HG03558 (cell line): Measurements from ENCODE around the gene TARBP1.
"Not testable (repeated sequence)": the region's sequence is repeated elsewhere in the genome, so short reads cannot be mapped to it uniquely, and the experiment has no call there.

ENCODE experiments used
- ATAC-seq: cut with Tn5 transposase; IDR thresholded peaks from one replicate; pipeline ENCODE4 v1.9.1; 2021; ENCODE audit warnings: moderate number of reproducible peaks; ENCODE audit not compliant: unreplicated experiment; ENCODE audit errors: extremely low read depth

TARBP1 gene

DNA sequence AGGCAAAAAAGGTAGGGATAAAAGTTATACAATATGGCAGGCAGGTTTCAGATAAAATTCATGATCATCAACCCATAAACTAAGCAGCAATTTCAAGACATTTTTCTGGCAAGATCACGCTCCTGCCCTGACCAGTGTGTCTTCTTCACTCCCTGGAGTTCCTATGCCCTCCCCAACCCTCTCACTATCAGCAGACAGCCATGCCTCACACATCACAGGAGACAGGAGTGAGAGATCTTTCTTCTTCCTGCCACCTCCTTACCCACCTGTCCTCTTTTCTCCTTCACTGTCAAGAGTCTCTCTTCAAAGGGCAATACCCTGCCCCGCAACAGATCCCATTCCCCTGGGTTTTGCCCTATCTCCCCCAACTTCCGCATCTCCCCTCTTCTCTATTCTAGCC, 77.3 kb downstream of the TARBP1 start:
- ATAC-seq = no peak

DNA sequence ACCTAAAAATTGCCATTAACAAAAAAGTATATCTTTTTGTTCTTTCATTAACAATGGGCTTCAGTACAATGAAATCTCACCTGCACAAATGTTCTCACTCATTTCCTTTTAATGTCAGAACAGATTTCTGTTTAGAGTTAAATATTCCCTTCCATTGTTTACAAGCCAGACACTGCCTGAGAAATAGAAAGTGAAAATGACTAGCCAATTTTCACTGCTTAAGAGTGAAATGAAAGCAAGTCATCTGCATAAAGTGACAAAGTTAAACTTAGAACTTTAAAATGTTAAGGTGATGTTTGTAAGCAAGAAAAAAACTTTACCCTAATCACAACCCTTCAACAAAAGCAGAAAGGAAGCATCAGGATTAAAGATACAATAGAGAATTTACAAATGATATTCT, 78.2 kb downstream of the TARBP1 start:
- ATAC-seq = no peak

DNA sequence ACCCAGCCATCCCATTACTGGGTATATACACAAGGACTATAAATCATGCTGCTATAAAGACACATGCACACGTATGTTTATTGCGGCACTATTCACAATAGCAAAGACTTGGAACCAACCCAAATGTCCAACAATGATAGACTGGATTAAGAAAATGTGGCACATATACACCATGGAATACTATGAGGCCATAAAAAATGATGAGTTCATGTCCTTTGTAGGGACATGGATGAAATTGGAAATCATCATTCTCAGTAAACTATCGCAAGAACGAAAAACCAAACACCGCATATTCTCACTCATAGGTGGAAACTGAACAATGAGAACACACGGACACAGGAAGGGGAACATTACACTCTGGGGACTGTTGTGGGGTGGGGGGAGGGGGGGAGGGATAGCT, 79.5 kb downstream of the TARBP1 start:
- ATAC-seq = not testable (repeated sequence)

GRCh38 chr1:234398849-234399381, 80.1 kb downstream of the TARBP1 start:
- ATAC-seq = peak; percentile 52

GRCh38 chr1:234397732-234398131, 81.2 kb downstream of the TARBP1 start:
- no peak for ATAC-seq

- no peak for ATAC-seq
Observed at GRCh38 chr1:234396871-234397270, 82.1 kb downstream of the TARBP1 start.

- ATAC-seq = no peak
Observed at GRCh38 chr1:234396092-234396491, 82.9 kb downstream of the TARBP1 start.

- no peak for ATAC-seq
Observed at GRCh38 chr1:234395297-234395696, 83.7 kb downstream of the TARBP1 start.

DNA sequence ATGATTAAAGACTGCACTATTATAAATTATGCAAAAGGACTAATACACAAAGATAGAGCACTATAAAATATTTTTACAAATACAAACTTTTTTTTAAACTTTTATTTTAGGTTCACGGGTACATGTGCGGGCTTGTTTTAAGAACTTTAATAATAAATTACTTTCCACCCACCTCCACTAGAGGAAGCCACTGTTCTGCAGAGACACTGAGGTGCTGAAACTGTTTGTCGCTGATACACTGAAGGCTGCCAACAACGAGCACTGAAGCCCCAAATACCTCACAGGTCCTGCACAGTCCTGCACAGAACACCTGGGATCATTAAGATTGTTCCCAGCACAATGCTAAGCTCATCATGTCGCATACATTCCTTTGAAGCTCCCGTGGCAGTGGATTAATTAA, 85.8 kb downstream of the TARBP1 start:
- no peak for ATAC-seq

- ATAC-seq = no peak
Observed at GRCh38 chr1:234388094-234388493, 90.9 kb downstream of the TARBP1 start.

GRCh38 chr1:234386122-234386521, 92.9 kb downstream of the TARBP1 start:
- ATAC-seq = no peak

DNA sequence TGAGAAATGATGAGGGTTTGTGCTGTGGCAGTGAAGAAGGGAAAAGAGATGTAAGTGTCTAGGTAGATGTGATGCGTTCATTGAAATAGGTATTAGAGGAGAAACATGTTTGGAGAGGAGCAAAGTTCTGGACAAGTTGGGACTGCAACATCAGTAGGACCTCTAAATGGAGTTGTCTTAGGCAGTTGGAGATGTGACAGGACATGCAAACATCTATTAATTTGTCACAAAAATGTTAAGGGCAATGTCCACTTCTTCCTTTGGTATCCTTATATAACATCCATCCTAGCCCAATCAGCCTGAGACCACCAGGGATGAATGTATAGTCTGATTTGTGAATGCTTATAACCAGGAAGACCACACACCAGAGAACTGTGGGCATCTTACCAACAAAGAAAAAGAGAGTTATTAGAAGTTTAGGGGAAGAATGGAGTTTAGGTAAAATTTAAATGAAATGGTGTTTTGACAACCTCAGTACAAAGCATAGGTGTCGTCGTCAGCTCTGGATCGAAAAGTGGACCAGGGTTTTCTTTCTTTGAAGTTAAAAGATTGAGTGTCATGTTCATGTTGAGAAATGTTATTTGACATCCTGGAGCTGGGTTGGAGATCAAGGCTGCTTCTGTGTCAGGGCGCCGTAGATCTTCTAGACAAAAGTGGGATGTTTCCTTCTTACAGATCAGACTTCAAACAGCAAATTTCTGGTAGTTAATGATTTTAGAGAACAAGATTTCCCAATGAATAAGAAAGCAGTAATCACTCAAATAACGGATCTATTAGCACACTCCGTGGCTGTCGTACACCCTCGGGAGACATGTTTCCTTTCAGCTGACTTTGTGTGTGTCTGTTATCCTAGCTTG, 97.1 kb downstream of the TARBP1 start:
- no peak for ATAC-seq

DNA sequence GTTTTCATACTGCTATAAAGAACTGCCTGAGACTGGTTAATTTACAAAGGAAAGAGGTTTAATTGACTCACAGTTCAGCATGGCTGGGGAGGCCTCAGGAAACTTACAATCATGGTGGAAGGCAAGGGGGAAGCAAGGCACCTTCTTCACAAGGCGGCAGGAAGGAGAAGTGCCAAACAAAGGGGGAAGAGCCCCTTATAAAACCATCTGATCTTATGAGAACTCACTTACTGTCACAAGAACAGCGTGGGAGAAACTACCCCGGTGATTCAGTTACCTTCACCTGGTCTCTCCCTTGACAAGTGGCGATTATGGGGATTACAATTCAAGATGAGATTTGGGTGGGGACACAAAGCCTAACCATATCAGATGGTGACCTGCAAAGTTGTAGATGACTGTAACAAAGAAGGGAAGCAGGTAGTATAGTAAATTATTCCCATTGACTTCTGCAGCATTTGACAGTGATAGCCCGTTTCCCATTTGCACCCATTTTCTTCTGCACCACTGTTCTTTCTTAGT, 99.3 kb downstream of the TARBP1 start:
- not testable (repeated sequence) for ATAC-seq

- ATAC-seq = no peak
Observed at GRCh38 chr1:234375672-234376071, 103.3 kb downstream of the TARBP1 start.

- peak; percentile 8 for ATAC-seq
Observed at GRCh38 chr1:234373959-234374254, 105.1 kb downstream of the TARBP1 start.

GRCh38 chr1:234373064-234373958, 105.7 kb downstream of the TARBP1 start, which contains the start of gene COA6:
COA6 (plus strand) TSS chr1:234373456; CDS start chr1:234373467, 11 bp downstream.
- ATAC-seq = peak; percentile 88

- ATAC-seq = no peak
Observed at GRCh38 chr1:234372011-234372757, 106.8 kb downstream of the TARBP1 start.

DNA sequence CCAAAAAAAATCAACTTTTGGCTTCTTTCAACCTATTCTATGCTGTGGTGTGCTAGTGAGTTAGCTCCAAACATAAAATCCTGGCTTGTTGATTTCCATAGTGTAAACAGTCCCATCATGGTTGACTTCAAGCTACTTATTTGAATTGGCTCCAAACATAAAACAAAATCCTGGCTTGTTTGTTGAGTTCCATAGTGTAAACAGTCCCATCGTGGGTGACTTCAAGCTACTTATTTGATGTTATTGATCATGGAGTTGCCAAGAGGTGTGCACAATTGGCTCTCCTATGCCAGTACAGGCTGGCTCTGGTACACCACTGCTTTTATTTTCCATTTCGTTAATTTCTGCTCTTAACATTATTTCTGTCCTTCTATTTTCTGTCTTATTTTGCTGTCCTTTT, 107.6 kb downstream of the TARBP1 start:
- no peak for ATAC-seq

DNA sequence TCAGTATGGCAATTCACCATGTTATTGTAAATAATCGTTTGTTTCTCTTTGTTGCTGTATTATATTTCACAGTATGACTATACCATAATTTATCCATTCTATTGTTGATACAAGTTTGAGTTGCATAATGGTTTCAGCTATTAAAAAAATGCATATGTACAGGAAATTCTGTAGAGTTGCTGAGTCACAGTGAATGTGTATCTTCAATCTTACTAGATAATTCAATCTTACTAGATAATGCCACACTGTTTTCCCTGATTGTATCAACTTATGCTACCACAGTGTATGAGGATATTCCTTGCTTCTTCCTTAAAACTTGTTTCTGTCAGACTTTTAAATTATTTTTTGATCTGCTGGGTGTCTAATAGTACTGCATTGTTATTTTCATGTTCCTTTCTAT, 109.2 kb downstream of the TARBP1 start:
- ATAC-seq = no peak

DNA sequence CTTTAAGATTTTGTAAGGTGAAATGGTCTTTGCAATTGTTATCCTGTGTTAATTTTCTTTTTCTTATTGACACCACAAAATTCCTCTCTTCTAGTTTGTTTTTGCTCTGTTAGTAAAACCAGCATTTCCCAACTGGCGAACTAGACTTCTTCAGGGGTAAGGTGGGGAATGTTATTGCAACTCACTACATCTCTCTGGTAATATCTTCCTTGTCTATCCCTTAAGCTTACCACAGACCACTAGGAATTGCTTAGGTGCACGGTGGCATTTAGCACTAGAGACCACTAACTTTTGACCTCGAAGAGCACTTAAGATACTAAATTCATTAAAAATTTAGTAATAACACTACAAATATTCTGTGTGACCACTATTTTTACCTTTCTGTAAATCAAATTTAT, 109.9 kb downstream of the TARBP1 start:
- ATAC-seq = no peak
